GM08714 (cell line): ENCODE results near the gene HLA-DRB1.
"Not testable (repeated sequence)": the region's sequence is repeated elsewhere in the genome, so short reads cannot be mapped to it uniquely, and the experiment has no call there.

Experiments used
- H3K4me3 ChIP-seq: fragments of 200-500 bp; sonication (Bioruptor generic); 2 replicates; pipeline ENCODE4 v1.5.1; 2014; ENCODE audit warnings: mild to moderate bottlenecking, low read length, inconsistent platforms
- ZNF274 ChIP-seq: IDR thresholded peaks from 2 replicates; pipeline ENCODE4 v1.6.1; 2012; ENCODE audit warnings: mild to moderate bottlenecking, low read depth, low read length

HLA-DRB1 gene

GRCh38 chr6:32617751-32618150 is 28.1 kb upstream of the HLA-DRB1 start:
- no peak overlapping the region for H3K4me3 ChIP-seq
- TF ChIP-seq ZNF274: no peak

- H3K4me3 ChIP-seq: no peak overlapping the region
- no peak for TF ChIP-seq ZNF274
Measured at GRCh38 chr6:32615885-32616532, 26.4 kb upstream of the HLA-DRB1 start.

GRCh38 chr6:32614366-32615081 is 24.9 kb upstream of the HLA-DRB1 start:
- no peak overlapping the region for H3K4me3 ChIP-seq
- no peak for TF ChIP-seq ZNF274

- no peak for TF ChIP-seq ZNF274
- H3K4me3 ChIP-seq: no peak overlapping the region
Measured at GRCh38 chr6:32613475-32613874, 23.8 kb upstream of the HLA-DRB1 start.

GRCh38 chr6:32610682-32611296 is 21.1 kb upstream of the HLA-DRB1 start:
- H3K4me3 ChIP-seq: no peak overlapping the region; the same call in 1 of the 2 replicates
- TF ChIP-seq ZNF274: no peak

GRCh38 chr6:32609731-32610640 is 20.3 kb upstream of the HLA-DRB1 start:
- peak overlapping the region; percentile 58 for H3K4me3 ChIP-seq

GRCh38 chr6:32609391-32609730 is 19.7 kb upstream of the HLA-DRB1 start:
- TF ChIP-seq ZNF274: no peak
- no peak overlapping the region; the same call in 1 of the 2 replicates for H3K4me3 ChIP-seq

More at GRCh38 chr6:32609731-32610640, 20.3 kb upstream of the HLA-DRB1 start:
- TF ChIP-seq ZNF274: no peak

GRCh38 chr6:32608362-32608761 is 18.7 kb upstream of the HLA-DRB1 start:
- no peak for TF ChIP-seq ZNF274
- no peak overlapping the region for H3K4me3 ChIP-seq

- H3K4me3 ChIP-seq: no peak overlapping the region
- TF ChIP-seq ZNF274: no peak
Measured at GRCh38 chr6:32607988-32608298, 18.3 kb upstream of the HLA-DRB1 start.

- H3K4me3 ChIP-seq: no peak overlapping the region
- TF ChIP-seq ZNF274: no peak
Measured at GRCh38 chr6:32607263-32607987, 17.8 kb upstream of the HLA-DRB1 start.

- no peak overlapping the region for H3K4me3 ChIP-seq
Measured at GRCh38 chr6:32604434-32604877, 14.8 kb upstream of the HLA-DRB1 start.

GRCh38 chr6:32603888-32604287 is 14.2 kb upstream of the HLA-DRB1 start:
- TF ChIP-seq ZNF274: no peak
- H3K4me3 ChIP-seq: no peak overlapping the region

More at GRCh38 chr6:32604434-32604877, 14.8 kb upstream of the HLA-DRB1 start:
- no peak for TF ChIP-seq ZNF274

GRCh38 chr6:32603222-32603621 is 13.6 kb upstream of the HLA-DRB1 start:
- H3K4me3 ChIP-seq: no peak overlapping the region
- no peak for TF ChIP-seq ZNF274

- no peak for TF ChIP-seq ZNF274
- no peak overlapping the region for H3K4me3 ChIP-seq
Measured at GRCh38 chr6:32602383-32602782, 12.7 kb upstream of the HLA-DRB1 start.

- TF ChIP-seq ZNF274: no peak
- H3K4me3 ChIP-seq: no peak overlapping the region
Measured at GRCh38 chr6:32597024-32597423, 7.4 kb upstream of the HLA-DRB1 start.

GRCh38 chr6:32590713-32591112 is 1.1 kb upstream of the HLA-DRB1 start:
- not testable (repeated sequence) for H3K4me3 ChIP-seq
